Hypothalamus (tissue), 51 donors: Measurements from ENCODE around the gene HOXD12.

Experiments
- DNase-seq, 51 donors: peaks; one replicate each; lab custom pipeline; 2025; lab: John Stamatoyannopoulos, UW

Gene HOXD12

DNA sequence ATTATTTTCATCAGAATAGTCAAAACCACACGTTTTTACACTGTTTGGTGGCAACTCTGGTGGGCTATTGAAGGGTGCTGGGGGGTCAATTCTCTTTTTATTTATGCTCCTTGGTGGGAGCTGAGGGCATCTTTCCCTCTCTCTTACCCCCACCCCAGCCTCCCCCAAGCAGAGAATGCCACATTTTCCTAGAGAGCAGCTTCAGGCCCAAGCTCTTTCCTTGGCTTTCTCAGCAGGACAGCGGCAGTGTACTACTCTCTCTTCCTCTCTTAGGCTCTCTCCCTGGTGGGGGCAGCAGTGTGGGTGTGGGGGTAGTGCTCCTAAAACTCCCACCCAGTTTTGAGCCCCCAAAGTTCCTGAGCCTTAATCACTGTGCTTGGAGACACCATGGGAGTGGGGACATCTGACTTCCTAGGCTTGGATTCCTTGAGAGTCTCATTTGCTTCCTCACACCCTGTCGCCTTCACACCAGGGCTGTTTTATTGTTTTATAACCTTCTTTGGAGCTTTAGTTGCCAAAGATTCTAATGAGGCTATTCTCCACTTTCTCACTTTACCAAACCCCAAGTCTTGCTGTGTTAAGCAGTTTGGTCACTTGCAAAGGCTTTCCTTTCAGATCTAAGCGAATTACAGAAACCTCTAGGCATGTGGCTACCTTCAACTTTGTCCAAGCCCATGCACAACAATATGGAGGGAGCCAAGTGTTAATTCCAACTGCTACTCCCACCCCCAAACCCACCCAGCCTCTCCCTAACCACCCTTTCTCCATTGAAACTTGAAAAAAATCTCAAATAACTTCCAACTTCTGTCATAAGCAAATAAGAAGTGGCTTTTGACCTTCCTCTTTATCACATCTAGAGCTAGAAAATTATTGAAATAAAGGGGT is 45.7 kb downstream of the HOXD12 start:
- DNase-seq: no peak

DNA sequence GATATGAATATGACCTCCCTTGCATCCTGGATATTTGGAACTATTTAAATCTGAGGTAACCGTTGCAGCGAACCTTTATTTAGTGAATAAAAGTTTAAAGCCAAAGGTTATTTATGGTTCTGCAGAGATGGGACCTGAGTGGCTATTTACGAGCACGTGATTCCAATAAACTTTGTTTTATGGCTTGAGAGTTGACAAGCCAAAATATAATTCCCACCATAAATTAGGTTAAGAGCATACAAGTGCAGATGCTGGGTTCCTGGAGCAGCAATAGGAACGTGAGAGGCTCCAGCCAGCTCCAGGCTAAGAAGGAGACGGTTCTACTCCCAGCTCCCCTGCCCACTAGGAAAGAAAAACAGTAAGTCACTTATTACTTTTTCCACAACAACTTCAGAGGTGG is 46.5 kb downstream of the HOXD12 start:
- DNase-seq: no peak

DNA sequence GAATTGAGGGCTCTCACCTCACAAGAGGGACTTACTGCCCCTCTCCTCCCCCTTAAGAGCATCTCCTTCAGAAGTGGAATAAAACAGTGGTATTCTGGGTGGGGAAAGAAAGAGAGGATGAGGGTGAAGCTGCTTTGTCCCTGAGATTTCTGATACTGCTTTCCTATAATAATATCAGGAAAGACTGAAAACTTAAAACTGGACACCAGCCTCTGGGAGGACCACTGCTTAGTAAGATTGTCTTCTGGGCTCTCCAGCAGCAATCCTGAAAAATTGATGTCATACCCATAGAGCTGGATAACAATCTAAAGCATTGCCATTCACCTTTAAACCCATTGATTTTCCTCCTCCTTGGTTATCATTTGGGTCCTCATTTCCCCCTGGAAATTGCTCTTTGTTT is 47.0 kb downstream of the HOXD12 start:
- DNase-seq: no peak

DNA sequence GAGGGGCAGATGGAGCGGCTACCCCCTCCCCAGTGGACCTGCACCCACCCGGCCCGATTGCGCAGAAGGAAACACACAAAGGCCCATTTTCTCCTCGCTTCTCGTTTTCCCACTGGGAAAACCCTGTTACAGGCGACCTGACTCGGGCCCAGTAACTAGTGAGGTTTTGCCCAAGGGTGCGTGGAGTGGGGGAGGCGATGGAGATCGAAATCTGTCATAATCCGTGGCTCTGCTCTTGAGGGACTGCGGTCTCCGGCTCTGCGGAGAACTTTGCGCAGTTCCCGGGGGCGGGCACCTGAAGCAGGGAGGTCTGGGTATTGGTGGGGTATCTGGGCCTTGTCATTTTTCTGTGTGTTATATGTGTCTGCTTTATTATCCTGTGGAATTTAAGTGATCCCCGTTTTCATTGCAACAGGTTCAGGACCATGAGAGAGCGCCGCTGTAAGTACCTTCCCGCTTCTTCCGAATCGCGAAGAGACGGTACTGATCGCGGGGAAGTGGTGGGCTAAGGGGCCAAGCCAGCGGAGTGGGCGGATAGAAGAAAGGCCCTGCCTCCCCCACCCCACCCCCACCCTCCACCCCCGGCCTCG is 47.7 kb downstream of the HOXD12 start:
- DNase-seq: no peak

DNA sequence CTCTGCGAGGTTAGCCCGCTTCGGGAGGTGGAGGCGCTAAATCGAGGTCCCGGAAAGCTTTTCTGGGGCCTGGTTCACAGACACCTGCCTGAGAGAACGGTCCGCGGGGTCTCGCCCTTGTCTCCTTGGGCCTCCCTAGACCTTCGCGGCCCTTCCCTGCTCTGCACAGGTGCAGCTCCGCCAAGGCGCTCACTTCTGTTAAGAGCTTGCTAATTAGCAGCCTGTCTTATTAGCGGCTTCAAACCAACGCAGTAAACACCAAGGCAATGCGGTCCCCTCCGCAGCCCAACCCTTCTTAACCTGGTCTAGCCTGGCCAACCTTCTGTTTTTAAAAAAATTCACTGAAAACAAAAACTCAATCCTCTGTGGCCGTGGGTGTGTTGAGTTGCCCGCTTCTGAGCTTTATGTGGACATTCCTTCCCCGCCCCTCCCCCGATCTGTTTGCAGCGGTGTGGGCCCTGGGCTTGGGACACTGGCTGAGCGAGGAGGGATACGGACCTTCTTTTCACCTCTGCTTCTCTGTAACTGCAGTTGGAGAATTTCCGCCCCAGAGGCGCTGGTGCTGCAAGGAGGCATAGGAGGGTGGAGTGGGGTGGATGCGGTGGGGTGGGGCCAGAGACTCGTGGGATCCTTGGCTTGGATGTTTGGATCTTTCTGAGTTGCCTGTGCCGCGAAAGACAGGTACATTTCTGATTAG is 48.4 kb downstream of the HOXD12 start:
- DNase-seq: no peak

DNA sequence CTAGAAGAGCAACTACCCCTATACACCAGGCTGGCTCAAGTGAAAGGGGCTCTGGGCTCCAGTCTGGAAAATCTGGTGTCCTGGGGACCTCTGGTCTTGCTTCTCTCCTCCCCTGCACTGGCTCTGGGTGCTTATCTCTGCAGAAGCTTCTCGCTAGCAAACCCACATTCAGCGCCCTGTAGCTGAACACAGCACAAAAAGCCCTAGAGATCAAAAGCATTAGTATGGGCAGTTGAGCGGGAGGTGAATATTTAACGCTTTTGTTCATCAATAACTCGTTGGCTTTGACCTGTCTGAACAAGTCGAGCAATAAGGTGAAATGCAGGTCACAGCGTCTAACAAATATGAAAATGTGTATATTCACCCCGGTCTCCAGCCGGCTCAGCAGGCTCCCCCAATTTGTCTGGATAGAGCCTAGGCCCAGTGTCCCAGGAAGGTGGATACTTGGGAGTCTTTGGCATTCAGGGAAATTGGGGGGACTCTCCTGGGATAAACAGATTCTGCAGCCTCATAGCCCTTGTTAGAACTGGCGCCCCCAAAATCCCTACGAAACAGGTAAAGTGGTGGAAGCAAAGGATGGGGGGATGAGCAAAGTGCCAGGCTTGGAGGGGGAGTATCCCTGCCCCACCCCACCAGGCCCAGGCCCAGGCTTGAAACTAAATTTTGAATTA is 49.3 kb downstream of the HOXD12 start:
- DNase-seq: no peak

DNA sequence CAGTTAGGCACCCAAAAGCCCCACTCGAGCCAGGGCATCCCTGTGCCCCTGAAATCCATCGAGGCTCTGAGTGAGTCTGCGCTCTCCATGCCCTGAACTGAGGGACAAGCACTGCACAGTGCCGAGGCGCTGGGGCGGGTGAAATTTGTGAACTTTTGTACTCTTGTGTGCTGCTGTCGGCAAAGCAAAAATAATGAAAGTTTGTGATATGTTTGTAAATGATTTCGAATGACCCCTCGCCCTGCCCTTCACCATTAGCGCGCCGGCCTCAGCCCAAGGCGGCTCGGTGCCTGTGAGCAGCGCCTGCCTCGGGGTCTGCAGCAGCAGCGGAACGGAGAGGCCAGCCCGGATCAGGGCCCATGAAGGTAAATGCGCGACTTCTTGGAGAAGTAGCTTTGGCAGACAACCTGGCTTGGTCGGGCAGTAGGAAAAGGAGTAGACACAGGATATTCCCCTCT is 49.9 kb downstream of the HOXD12 start:
- DNase-seq: no peak

DNA sequence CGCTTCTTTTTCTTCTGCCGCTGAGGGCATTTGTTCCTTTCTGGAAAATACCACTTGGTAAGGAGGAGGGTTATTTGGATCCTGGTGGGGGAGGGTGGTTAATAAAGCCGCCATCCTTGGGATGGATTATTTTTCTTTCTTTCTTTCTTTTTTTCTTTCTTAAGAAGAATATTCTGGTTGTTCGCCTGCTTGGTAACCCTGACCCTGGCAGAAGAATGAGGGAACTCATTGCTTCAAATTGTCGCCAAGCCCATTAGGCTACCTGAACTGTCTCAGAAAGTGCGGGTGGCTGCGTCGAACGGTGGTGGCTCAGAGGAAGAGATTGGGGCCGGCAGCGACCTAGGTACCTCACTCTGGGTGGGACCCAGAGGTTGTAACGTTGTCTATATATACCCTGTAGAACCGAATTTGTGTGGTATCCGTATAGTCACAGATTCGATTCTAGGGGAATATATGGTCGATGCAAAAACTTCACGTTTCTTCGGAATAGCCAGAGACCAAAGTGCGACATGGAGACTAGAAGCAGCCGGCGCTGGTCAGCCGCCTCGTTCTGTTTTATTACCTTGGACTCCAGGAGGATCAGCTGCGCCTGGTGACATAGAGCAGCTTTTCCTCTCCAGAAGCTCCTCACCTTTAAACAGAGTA is 50.5 kb downstream of the HOXD12 start:
- DNase-seq: no peak

DNA sequence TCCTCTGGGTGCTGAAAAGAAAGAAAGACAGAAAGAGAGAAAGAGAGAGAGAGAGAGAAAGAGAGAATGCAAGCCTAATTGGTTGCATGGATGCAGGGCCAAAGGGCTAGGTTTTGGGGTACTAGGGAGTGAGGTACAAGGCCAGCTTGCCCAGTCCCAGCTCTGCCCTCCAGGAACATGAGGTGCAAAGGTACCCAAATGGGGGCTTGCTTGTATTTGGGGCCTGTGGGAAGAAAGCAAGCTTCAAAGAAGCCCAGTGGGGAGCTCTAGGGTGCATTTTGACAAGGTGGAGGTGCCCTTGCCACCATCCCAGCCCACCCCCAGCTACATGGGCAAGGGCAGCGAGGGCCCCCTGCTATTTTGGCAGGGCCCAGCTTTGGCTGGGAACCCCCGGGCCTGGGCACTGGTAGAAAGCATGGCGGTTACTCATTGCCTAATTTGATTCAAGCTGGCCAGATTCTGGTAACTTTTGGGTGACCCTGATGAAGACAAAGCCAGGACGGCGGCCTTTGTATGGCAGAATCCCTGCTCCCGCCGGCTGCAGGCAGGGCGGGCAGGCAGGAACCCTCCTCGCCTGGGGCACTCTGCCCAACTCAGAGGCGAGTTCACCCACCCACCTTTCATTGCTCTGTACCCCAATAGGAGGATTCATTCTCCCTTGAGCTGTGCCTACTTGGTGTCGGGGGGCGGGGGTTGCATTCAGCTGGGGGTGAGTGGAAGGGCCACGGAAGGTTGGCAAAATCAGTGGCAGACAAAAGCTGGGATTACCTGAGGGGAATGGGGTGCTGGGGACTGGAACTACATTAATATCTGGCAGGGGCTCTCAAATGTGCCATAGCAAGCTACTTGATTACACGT is 51.2 kb downstream of the HOXD12 start:
- DNase-seq: no peak

DNA sequence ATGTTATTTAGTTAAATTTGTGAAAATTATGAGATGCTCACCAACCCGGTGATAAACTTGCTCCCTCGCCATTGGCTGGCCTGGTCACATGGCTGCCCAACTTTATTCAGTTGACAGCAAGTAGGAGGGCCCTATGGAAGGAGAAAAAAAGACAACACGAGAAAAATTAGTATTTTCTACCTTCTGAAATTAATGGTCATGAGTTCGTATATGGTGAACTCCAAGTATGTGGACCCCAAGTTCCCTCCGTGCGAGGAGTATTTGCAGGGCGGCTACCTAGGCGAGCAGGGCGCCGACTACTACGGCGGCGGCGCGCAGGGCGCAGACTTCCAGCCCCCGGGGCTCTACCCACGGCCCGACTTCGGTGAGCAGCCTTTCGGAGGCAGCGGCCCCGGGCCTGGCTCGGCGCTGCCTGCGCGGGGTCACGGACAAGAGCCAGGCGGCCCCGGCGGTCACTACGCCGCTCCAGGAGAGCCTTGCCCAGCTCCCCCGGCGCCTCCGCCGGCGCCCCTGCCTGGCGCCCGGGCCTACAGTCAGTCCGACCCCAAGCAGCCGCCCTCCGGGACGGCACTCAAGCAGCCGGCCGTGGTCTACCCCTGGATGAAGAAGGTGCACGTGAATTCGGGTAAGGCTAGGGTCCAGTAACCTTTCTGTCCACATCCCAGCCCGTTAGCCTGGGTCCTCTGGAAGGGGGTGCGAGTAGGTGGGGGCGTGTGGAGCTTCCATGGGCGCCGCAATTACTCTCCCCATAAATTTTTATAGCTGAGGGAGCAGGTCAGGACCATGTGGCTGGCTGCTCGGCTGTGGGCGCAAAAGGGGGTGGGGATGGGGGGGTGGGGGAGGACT is 52.1 kb downstream of the HOXD12 start, which contains the start of gene HOXD4:
TSS of gene HOXD4 (plus strand) at position 109 of the 846 bp plus-strand sequence. CDS start at position 193, 84 bp downstream.
- no peak for DNase-seq
